Left lung (tissue), 10 donors: ENCODE results near the gene RHCE. TPM values are rescaled to one million over a fixed set of nuclear protein-coding genes. Genes with fewer than 3 reads are reported as not detected.

Experiments used
- ATAC-seq: fragments of 200-7000 bp; cut with Tn5 transposase; one replicate; pipeline ENCODE4 v1.9.1; 2020; ENCODE audit warnings: moderate library complexity
- DNase-seq, 4 donors: peaks; one replicate each; pipeline ENCODE4 v3.0.0-alpha.2; 2013 to 2020
- H3K27ac ChIP-seq, 2 donors: fragments of 200-600 bp; sonication (generic) in 1 of 2; one replicate each; pipeline versions ENCODE4 v1.5.0 to v1.8.0; 2020 to 2021
- H3K27me3 ChIP-seq, 2 donors: fragments of 200-600 bp; sonication (generic) in 1 of 2; one replicate each; pipeline versions ENCODE4 v1.5.0 to v1.8.0; 2020 to 2021
- H3K36me3 ChIP-seq, 2 donors: fragments of 200-600 bp; sonication (generic) in 1 of 2; one replicate each; pipeline versions ENCODE4 v1.5.0 to v1.8.0; 2020 to 2021
- H3K4me1 ChIP-seq, 2 donors: fragments of 200-600 bp; one replicate each; pipeline ENCODE4 v1.8.0; 2021
- H3K4me3 ChIP-seq, 2 donors: fragments of 200-600 bp; sonication (generic) in 1 of 2; one replicate each; pipeline versions ENCODE4 v1.5.0 to v1.8.0; 2020 to 2021; ENCODE audit warnings: mild to moderate bottlenecking in 1 of 2
- H3K9me3 ChIP-seq, 2 donors: fragments of 200-600 bp; sonication (generic) in 1 of 2; one replicate each; pipeline versions ENCODE4 v1.5.0 to v1.8.0; 2020 to 2021
- intact Hi-C, 2 donors: fragments of 100-400 bp; cut with DNase I; formaldehyde crosslinking; loops; one replicate each; pipeline versions ENCODE4 v1.11.2 to v1.14.2; 2022
- polyA plus RNA-seq, 6 donors: library from polyadenylated mRNA; unstranded; fragments of 120-200 nt; gene quantifications; one replicate each; pipeline ENCODE4 v1.2.1, GENCODE V29; 2013; ENCODE audit not compliant: insufficient read length in 6 of 6
- total RNA-seq, 2 donors: library from RNA; stranded (reverse); fragmentation: NEBNext Ultra II Directional; extraction: Animal tissue kit (Norgen Biotek cat#: 25700); gene quantifications; one replicate each; pipeline ENCODE4 v1.2.1, GENCODE V29; 2021
- TF ChIP-seq, protein P1 (sequence below), 2 donors: fragments of 200-600 bp; sonication (generic) in 1 of 2; IDR thresholded peaks; one replicate each; pipeline versions ENCODE4 v1.5.0 to v1.8.0; 2021; ENCODE audit warnings: antibody characterized with exemption in 2 of 2
- donor health status: DM: no; HTN: yes; CAD: no.
- donor health status: DM: no; HTN: no; CAD: no.

The RHCE gene
- total and polyA plus RNA-seq, 8 donors, result 0.64 to 2.2 (median 1.4) TPM; not detected in 1

GRCh38 chr1:25443030-25443699, 22.5 kb upstream of the RHCE start:
- TF ChIP-seq, protein P1, sequence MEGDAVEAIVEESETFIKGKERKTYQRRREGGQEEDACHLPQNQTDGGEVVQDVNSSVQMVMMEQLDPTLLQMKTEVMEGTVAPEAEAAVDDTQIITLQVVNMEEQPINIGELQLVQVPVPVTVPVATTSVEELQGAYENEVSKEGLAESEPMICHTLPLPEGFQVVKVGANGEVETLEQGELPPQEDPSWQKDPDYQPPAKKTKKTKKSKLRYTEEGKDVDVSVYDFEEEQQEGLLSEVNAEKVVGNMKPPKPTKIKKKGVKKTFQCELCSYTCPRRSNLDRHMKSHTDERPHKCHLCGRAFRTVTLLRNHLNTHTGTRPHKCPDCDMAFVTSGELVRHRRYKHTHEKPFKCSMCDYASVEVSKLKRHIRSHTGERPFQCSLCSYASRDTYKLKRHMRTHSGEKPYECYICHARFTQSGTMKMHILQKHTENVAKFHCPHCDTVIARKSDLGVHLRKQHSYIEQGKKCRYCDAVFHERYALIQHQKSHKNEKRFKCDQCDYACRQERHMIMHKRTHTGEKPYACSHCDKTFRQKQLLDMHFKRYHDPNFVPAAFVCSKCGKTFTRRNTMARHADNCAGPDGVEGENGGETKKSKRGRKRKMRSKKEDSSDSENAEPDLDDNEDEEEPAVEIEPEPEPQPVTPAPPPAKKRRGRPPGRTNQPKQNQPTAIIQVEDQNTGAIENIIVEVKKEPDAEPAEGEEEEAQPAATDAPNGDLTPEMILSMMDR (IDR thresholded peaks at IDR 0.05), result no peak
- no peaks in the 10 kb centered on the region for H3K4me1 ChIP-seq
- no peak overlapping the region for H3K27ac ChIP-seq
- DNase-seq, result no peak
- H3K9me3 ChIP-seq, result no peaks in the 10 kb centered on the region
- intact Hi-C loops, result no loop called here
- H3K4me3 ChIP-seq, result no peak overlapping the region
- peaks cover 0 to 15% of the 10 kb centered on the region in 2 donors for H3K36me3 ChIP-seq
- no peaks in the 10 kb centered on the region for H3K27me3 ChIP-seq
- ATAC-seq, result no peak

DNA sequence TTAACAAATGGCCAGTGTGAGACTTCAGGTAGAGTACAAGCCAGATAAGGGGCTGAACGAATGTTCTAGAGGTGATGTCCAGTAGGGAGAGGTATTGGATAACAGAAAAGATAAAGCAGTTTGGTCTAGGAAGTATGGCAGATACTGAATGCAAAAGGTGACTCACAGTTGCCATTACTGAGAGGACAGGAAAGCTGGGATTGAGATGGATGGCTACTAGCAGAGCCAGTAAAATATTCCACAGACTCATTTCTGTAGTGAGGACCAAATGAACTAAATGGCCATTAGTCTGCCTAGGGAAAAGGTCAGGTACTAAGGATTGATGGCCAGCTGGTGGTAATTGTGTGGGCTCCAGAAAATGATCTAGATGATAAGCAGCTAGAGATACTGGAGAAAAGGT, 21.6 kb upstream of the RHCE start:
- Histone ChIP-seq H3K36me3 (peaks cover 0 to 6% of the 10 kb centered on the region in 2 donors), H3K4me3 (no peak overlapping the region), H3K27ac (no peak overlapping the region), H3K9me3 (no peaks in the 10 kb centered on the region), H3K4me1 (no peaks in the 10 kb centered on the region), H3K27me3 (no peaks in the 10 kb centered on the region)
- ATAC-seq, result peak; percentile 35
- intact Hi-C loops, result no loop called here
- TF ChIP-seq, protein P1 (IDR thresholded peaks at IDR 0.05), result no peak
- DNase-seq, result no peak

- no peak for ATAC-seq
- Histone ChIP-seq H3K27ac (no peak overlapping the region), H3K36me3 (no peaks in the 10 kb centered on the region), H3K9me3 (no peaks in the 10 kb centered on the region), H3K27me3 (no peaks in the 10 kb centered on the region), H3K4me3 (no peak overlapping the region), H3K4me1 (peaks cover 16 to 23% of the 10 kb centered on the region in 2 donors)
- intact Hi-C loops, result no loop called here
- no peak for DNase-seq
- TF ChIP-seq, protein P1 (IDR thresholded peaks at IDR 0.05), result no peak
Measured at GRCh38 chr1:25439287-25439686, 18.7 kb upstream of the RHCE start.

DNA sequence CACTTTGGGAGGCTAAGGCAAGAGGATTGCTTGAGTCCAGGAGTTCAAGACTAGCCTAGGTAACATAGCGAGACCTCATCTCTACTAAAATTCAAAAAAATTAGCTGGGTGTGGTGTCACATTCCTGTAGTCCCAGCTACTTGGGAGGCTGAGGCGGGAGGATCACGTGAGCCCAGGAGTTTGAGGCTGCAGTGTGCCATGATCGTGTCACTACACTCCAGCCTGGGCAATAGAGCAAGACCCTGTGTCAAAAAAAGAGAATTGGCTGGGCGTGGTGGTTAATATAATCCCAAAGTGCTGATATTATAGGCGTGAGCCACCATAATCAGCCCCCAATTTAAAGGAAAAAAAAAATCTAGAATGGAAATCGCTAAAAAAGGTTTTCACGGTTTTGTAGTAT, 17.0 kb upstream of the RHCE start:
- DNase-seq, result no peak
- TF ChIP-seq, protein P1 (IDR thresholded peaks at IDR 0.05), result no peak
- Histone ChIP-seq H3K9me3 (no peaks in the 10 kb centered on the region), H3K27ac (no peak overlapping the region), H3K36me3 (no peaks in the 10 kb centered on the region), H3K27me3 (no peaks in the 10 kb centered on the region), H3K4me1 (peaks cover 16 to 39% of the 10 kb centered on the region in 2 donors), H3K4me3 (no peak overlapping the region)
- ATAC-seq, result no peak
- intact Hi-C loops, result no loop called here

- no peak for ATAC-seq
- Histone ChIP-seq H3K9me3 (no peaks in the 10 kb centered on the region), H3K4me3 (no peak overlapping the region), H3K27ac (peak overlapping the region in 1 of 2 donors; percentile 6), H3K4me1 (peaks cover 23 to 53% of the 10 kb centered on the region in 2 donors), H3K36me3 (no peaks in the 10 kb centered on the region), H3K27me3 (no peaks in the 10 kb centered on the region)
- intact Hi-C loops, result no loop called here
- no peak for DNase-seq
- TF ChIP-seq, protein P1 (IDR thresholded peaks at IDR 0.05), result no peak
Measured at GRCh38 chr1:25435397-25436108, 14.9 kb upstream of the RHCE start.
